Measurements from ENCODE around the gene PSMB2. TPM values are rescaled to one million over a fixed set of nuclear protein-coding genes. Genes with fewer than 3 reads are reported as not detected.
A peak's percentile ranks its signal among the peaks of the same experiment; 100 is the strongest.

The PSMB2 gene
- total RNA-seq, 1 donor from 2014 or later, result 54.5 TPM

DNA sequence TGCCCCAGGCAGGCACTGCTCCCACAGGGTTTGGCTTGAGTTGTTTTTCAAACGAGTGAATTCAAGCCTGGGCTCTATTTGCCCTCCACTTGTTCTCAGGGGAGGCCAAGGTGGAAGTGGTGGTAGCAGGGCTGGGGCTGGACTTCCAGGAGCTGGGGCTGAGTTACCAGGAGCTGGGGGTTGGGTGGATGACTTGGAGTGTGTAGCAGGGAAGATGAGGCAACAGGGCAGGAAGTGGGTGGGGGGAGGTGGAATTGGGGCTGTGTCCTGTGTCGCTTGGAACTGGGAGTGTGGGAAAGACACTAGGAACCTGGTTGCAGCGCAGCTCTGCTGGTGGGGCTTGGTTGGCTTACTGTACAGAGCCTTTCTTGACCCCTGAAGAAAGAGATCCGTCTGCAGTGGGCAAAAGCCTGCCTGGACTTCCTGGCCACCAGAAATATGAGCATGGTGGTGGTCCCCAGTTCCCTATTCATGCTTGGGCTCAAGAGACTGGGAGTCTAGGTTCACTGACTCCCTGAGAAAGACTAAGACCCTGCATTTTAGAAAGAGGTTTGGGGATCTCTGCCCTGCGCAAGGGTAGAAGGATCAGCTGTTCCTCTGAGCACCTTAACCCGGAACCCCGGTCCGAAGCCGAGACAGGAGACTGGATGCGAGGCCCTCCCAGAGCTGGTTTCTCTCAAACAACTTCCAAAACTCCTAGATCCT lies 65.1 kb downstream of the PSMB2 start:
- DNase-seq (no peak), ATAC-seq (ENCODE audit: low read depth) (no peak)
- no peaks in the 10 kb centered on the region for H3K9me3 Mint-ChIP-seq
- intact Hi-C loops (cut with micrococcal nuclease), result no loop called here
- no peak for TF ChIP-seq CTCF (IDR thresholded peaks at IDR 0.05)
- H3K4me3 Mint-ChIP-seq, result peak overlapping the region; percentile 81
- peak overlapping the region; percentile 71 for H3K27ac Mint-ChIP-seq
- H3K27me3 Mint-ChIP-seq, result peaks cover 17% of the 10 kb centered on the region
- POLR2A ChIA-PET, result interaction anchor here (1.4 kb wide), 1 partner anchor 19 kb away, joined by 3 read pairs; the partner anchor contains the start of genes KIAA0319L and NCDN
- peaks cover 27% of the 10 kb centered on the region for H3K4me1 Mint-ChIP-seq
- no peaks in the 10 kb centered on the region for H3K36me3 Mint-ChIP-seq (ENCODE audit: low read depth)
- CTCF ChIA-PET, result interaction anchor here (1.2 kb wide), 1 partner anchor 139 kb away, joined by 3 read pairs; no protein-coding TSS in a partner anchor

GRCh38 chr1:35575416-35575958 lies 65.8 kb downstream of the PSMB2 start:
- intact Hi-C loops (cut with micrococcal nuclease), result no loop called here
- Mint-ChIP-seq H3K27me3 (peaks cover 20% of the 10 kb centered on the region), H3K4me1 (peaks cover 27% of the 10 kb centered on the region), H3K27ac (no peak overlapping the region), H3K4me3 (peak overlapping the region; percentile 68), H3K36me3 (ENCODE audit: low read depth) (no peaks in the 10 kb centered on the region), H3K9me3 (no peaks in the 10 kb centered on the region)
- ChIA-PET CTCF (no interaction called here), POLR2A (interaction anchor here (1.4 kb wide), 1 partner anchor 18 kb away, joined by 3 read pairs; the partner anchor contains the start of genes KIAA0319L and NCDN)
- no peak for TF ChIP-seq CTCF (IDR thresholded peaks at IDR 0.05)
- ATAC-seq (ENCODE audit: low read depth), result no peak
- DNase-seq, result no peak

GRCh38 chr1:35574655-35575415 lies 66.5 kb downstream of the PSMB2 start:
- ChIA-PET POLR2A (interaction anchor here (0.5 kb wide), 1 partner anchor 123 kb away, joined by 3 read pairs; no protein-coding TSS in a partner anchor), CTCF (no interaction called here)
- DNase-seq (no peak), ATAC-seq (ENCODE audit: low read depth) (no peak)
- no peak for TF ChIP-seq CTCF (IDR thresholded peaks at IDR 0.05)
- H3K27ac Mint-ChIP-seq, result no peak overlapping the region
- H3K9me3 Mint-ChIP-seq, result no peaks in the 10 kb centered on the region
- H3K4me1 Mint-ChIP-seq, result peaks cover 27% of the 10 kb centered on the region
- no peak overlapping the region for H3K4me3 Mint-ChIP-seq
- H3K27me3 Mint-ChIP-seq, result peaks cover 23% of the 10 kb centered on the region
- no peaks in the 10 kb centered on the region for H3K36me3 Mint-ChIP-seq (ENCODE audit: low read depth)
- intact Hi-C loops (cut with micrococcal nuclease), result no loop called here

- Mint-ChIP-seq H3K36me3 (ENCODE audit: low read depth) (no peaks in the 10 kb centered on the region), H3K27ac (no peak overlapping the region), H3K4me1 (peaks cover 27% of the 10 kb centered on the region), H3K4me3 (no peak overlapping the region), H3K27me3 (peaks cover 23% of the 10 kb centered on the region), H3K9me3 (no peaks in the 10 kb centered on the region)
- no peak for TF ChIP-seq CTCF (IDR thresholded peaks at IDR 0.05)
- ChIA-PET POLR2A (interaction anchor here (0.5 kb wide), 1 partner anchor 123 kb away, joined by 3 read pairs; no protein-coding TSS in a partner anchor), CTCF (interaction anchor here (1.1 kb wide), 1 partner anchor 153 kb away, joined by 4 read pairs; no protein-coding TSS in a partner anchor)
- ATAC-seq (ENCODE audit: low read depth), result no peak
- intact Hi-C loops (cut with micrococcal nuclease), result no loop called here
- DNase-seq, result no peak
Observed at GRCh38 chr1:35574125-35574654, 67.1 kb downstream of the PSMB2 start.
